ENCODE measurements around the gene DICER1. TPM values are rescaled to one million over a fixed set of nuclear protein-coding genes. Genes with fewer than 3 reads are reported as not detected.

Gene DICER1
- total and polyA plus RNA-seq, 11 donors, result 5.4 to 57.9 (median 29.3) TPM

DNA sequence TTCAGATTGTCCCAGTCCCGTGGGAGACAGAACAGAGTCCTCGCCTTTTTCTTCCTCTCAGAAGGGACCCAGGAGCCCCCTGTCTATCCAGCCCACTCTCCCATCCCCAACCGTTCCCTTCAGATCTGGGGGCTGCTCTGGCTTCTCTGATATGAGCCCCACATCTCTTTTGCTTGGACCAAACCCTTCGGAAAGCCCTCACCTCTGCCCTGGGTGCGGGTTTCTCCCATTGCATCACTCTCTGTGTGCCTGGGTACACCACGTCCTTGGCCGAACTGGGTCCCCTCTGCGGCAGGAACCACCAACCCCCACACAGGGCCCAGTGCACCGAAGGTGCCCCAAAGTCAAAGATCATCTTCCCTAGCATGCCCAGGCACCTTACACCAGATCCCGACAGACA lies 87.8 kb downstream of the DICER1 start:
- Histone ChIP-seq H3K4me3 (no peak overlapping the region), H3K9me3 (peaks cover 0 to 6% (median 0%) of the 10 kb centered on the region in 12 donors), H3K27ac (no peak overlapping the region), H3K27me3 (peaks cover 0 to 18% (median 0%) of the 10 kb centered on the region in 9 donors), H3K36me3 (no peaks in the 10 kb centered on the region), H3K4me1 (no peaks in the 10 kb centered on the region)
- ATAC-seq (no peak), DNase-seq (no peak)
- 85 to 88% (median 85%) methylated on average over 10 of the region's 10 CpGs for WGBS, 4 donors
- intact Hi-C loops (cut with DNase I), result no loop called here
- no peak for TF ChIP-seq POLR2A (IDR thresholded peaks at IDR 0.05)
- TF ChIP-seq, protein P1, sequence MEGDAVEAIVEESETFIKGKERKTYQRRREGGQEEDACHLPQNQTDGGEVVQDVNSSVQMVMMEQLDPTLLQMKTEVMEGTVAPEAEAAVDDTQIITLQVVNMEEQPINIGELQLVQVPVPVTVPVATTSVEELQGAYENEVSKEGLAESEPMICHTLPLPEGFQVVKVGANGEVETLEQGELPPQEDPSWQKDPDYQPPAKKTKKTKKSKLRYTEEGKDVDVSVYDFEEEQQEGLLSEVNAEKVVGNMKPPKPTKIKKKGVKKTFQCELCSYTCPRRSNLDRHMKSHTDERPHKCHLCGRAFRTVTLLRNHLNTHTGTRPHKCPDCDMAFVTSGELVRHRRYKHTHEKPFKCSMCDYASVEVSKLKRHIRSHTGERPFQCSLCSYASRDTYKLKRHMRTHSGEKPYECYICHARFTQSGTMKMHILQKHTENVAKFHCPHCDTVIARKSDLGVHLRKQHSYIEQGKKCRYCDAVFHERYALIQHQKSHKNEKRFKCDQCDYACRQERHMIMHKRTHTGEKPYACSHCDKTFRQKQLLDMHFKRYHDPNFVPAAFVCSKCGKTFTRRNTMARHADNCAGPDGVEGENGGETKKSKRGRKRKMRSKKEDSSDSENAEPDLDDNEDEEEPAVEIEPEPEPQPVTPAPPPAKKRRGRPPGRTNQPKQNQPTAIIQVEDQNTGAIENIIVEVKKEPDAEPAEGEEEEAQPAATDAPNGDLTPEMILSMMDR (IDR thresholded peaks at IDR 0.05), result no peak

DNA sequence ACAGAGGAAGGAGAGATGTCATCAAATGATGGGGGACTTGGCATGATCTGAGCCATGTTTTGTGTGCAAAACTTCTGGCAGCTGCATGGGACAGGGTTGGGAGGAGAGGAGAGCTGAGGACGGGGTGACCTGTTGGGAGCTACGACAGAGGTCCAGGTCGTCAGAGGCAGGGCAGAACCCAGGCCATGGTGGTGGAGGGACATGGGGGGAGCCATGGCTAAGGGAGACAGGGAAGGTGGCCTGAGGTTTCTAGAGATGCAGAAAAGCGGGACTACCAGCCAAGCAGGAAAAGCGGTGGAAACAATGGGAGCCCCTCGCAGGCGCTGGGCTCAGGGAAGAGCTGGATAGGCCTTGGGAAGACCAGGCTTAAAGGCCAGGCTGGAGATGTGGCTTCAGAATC lies 88.3 kb downstream of the DICER1 start:
- Histone ChIP-seq H3K36me3 (no peaks in the 10 kb centered on the region), H3K4me1 (no peaks in the 10 kb centered on the region), H3K27ac (no peak overlapping the region), H3K27me3 (peaks cover 0 to 18% (median 0%) of the 10 kb centered on the region in 9 donors), H3K4me3 (no peak overlapping the region), H3K9me3 (peaks cover 0 to 5% (median 0%) of the 10 kb centered on the region in 12 donors)
- no peak for TF ChIP-seq POLR2A (IDR thresholded peaks at IDR 0.05)
- TF ChIP-seq, protein P1 (IDR thresholded peaks at IDR 0.05), result no peak
- no peak for DNase-seq
- no peak for ATAC-seq
- intact Hi-C loops (cut with DNase I), result no loop called here
- 59 to 71% (median 67%) methylated on average over 7 of the region's 7 CpGs for WGBS, 4 donors

DNA sequence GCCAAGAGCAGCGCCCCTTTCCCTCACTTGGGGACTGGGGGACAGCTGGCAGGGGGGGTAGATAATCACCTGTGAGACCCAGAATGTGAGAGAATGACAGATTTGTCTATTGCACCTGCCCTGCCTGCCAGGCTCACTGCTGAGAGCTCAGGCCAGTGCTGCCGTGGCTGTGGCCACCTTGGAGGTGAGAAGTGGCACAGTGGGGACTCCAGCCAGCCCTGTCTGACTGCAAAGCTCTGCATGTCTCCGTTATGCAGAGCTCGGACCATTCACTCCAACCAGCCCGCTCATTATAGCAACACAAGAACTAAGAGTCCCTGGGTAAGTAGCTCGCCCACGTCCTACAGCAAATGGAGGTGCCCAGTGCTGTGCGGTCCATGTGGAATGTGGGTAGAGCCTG lies 88.8 kb downstream of the DICER1 start:
- H3K4me1 ChIP-seq, result no peaks in the 10 kb centered on the region
- peaks cover 0 to 18% (median 0%) of the 10 kb centered on the region in 9 donors for H3K27me3 ChIP-seq
- no peak for TF ChIP-seq POLR2A (IDR thresholded peaks at IDR 0.05)
- TF ChIP-seq, protein P1 (IDR thresholded peaks at IDR 0.05), result no peak
- H3K9me3 ChIP-seq, result no peaks in the 10 kb centered on the region
- no peak for ATAC-seq
- no peaks in the 10 kb centered on the region for H3K36me3 ChIP-seq
- no peak overlapping the region for H3K27ac ChIP-seq
- intact Hi-C loops (cut with DNase I), result no loop called here
- DNase-seq, result no peak
- no peak overlapping the region for H3K4me3 ChIP-seq
- 58 to 74% (median 61%) methylated on average over 8 of the region's 8 CpGs for WGBS, 4 donors

DNA sequence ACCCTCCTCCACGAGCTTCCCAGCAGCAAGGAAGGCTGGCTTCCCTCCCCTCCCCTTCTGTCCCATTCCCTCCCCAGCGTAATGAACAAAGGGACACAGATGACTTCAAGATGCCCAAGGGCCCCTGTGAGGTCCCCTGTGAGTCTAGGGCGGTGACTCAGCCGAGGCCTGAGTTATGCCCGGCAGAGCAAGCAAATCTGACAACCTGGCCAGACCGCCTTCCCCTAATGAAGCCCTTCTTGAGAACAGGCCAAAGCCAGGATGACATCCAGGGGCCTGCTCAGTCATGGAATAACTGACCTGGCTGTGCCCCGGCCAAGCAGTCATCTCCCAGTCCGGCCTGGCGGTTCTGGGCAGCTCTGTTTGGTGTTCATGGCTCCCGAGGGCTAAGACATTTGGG lies 89.2 kb downstream of the DICER1 start:
- H3K4me3 ChIP-seq, result no peak overlapping the region
- no peaks in the 10 kb centered on the region for H3K36me3 ChIP-seq
- ATAC-seq (no peak), DNase-seq (no peak)
- H3K27me3 ChIP-seq, result peaks cover 0 to 18% (median 0%) of the 10 kb centered on the region in 9 donors
- TF ChIP-seq POLR2A (IDR thresholded peaks at IDR 0.05), result no peak
- TF ChIP-seq, protein P1 (IDR thresholded peaks at IDR 0.05), result no peak
- intact Hi-C loops (cut with DNase I), result no loop called here
- WGBS, 4 donors, result 66 to 71% (median 69%) methylated on average over 10 of the region's 10 CpGs
- H3K9me3 ChIP-seq, result no peaks in the 10 kb centered on the region
- H3K27ac ChIP-seq, result no peak overlapping the region
- H3K4me1 ChIP-seq, result no peaks in the 10 kb centered on the region

Measured in heart left ventricle (tissue), 16 donors.